Stimulated activated naive CD8-positive, alpha-beta T cell treated with anti-CD3 and anti-CD28 coated beads, Interleukin-15, amount 100 ng/mL, for 72 hours (primary cell): ENCODE measurements around the gene PAPSS2.

Experiments
- ATAC-seq: fragments of 150-1000 bp; cut with Tn5 transposase; 2 replicates; pipeline ENCODE4 v1.10.0; 2021; ENCODE audit warnings: mild to moderate bottlenecking, moderate library complexity
- DNase-seq, 2 donors: peaks; one replicate each; pipeline ENCODE4 v3.0.0; 2021 to 2022
- H3K27ac Mint-ChIP-seq, 2 donors: one replicate each; pipeline ENCODE4 v1.8.0; 2022; ENCODE audit warnings: mild to moderate bottlenecking in 2 of 2, mixed read lengths in 2 of 2, moderate library complexity in 2 of 2
- H3K27me3 Mint-ChIP-seq: one replicate; pipeline ENCODE4 v1.8.0; 2022; ENCODE audit warnings: mixed read lengths
- H3K4me1 Mint-ChIP-seq: one replicate; pipeline ENCODE4 v1.8.0; 2022; ENCODE audit warnings: mild to moderate bottlenecking, mixed read lengths
- H3K4me3 Mint-ChIP-seq, 2 donors: one replicate each; pipeline ENCODE4 v1.8.0; 2022; ENCODE audit warnings: mild to moderate bottlenecking in 2 of 2, mixed read lengths in 2 of 2, moderate library complexity in 1 of 2
- H3K9me3 Mint-ChIP-seq, 2 donors: one replicate each; pipeline ENCODE4 v1.8.0; 2022; ENCODE audit warnings: mixed read lengths in 2 of 2

The PAPSS2 gene

DNA sequence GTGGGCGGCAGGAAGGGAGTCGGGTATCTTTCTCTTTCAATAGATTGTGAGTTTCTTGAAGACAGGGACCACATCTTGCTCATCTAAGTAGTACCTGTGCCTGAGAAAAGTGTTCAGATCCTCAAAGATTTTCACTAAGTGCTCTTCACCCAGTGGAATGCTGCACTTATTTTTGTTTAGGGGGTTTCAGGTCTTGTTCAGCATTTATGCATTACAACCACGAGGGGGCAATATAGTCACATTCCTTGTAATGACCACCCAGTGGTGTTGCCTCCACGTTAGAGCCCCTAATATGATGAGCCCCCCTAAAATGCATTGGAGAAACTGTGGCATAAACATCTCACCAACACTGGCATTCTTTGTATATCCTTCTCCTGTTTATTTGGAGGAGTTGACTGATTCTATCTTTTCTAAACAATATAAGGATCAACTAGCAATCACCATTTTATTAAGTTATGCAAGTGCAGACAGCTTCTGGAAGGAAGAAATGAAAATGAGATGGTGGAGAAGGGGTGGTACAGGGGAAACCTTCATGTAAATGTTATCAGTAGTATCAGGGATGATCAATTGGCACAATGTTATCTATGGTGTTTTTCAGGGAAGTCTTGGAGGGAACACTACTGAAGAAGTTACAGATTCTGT is 3.1 kb upstream of the PAPSS2 start:
- peaks cover 57% of the 10 kb centered on the region for H3K27me3 Mint-ChIP-seq
- DNase-seq (peak in 1 of 2 donors; percentile 16), ATAC-seq (no peak)
- no peaks in the 10 kb centered on the region for H3K9me3 Mint-ChIP-seq
- H3K27ac Mint-ChIP-seq = no peak overlapping the region
- H3K4me1 Mint-ChIP-seq = peaks cover 19% of the 10 kb centered on the region
- no peak overlapping the region for H3K4me3 Mint-ChIP-seq

DNA sequence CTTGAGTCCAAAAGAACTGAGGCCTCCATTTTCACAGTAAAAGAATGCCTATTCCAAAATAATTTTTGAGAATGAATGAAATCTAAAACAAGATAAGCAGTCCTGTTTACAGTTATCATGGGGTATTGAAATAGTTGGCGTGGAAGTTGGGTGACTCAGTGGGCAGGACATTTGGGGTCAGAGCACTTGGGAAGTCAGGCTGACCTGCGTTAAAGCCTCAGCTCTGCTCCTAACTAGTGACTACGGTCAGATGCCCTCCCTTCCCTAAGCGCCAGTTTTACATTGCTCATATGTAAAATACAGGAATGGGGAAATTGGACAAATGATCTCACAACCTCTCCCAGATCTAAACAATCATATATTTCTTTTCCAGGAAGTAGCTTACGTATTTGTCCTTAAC is 2.3 kb upstream of the PAPSS2 start:
- no peak for ATAC-seq
- no peak overlapping the region for H3K27ac Mint-ChIP-seq
- DNase-seq = no peak
- H3K4me1 Mint-ChIP-seq = peaks cover 19% of the 10 kb centered on the region
- H3K27me3 Mint-ChIP-seq = peaks cover 60% of the 10 kb centered on the region
- H3K9me3 Mint-ChIP-seq = no peaks in the 10 kb centered on the region
- H3K4me3 Mint-ChIP-seq = no peak overlapping the region

DNA sequence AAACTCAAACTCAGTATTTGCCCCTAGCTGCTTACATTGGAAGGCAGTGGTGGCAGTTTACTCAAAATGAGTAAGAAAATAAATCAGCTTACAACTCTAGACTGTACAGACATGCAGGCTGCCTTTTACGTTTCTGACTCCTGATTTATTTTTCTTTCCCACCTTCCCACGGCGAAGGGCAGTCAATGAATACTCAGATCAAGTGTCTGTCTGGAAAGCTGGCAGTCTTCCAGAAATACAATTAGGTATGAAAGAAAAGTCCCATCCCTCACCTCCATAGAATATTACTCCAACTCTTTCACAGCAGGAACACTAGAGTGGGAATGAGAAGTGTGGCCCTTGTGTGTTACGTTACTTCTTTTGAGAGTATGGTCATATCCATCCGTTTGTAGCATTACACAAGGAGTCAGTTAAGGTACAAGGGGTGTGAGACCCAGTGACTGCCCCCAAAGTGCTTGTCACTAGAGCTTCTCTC is 1.3 kb upstream of the PAPSS2 start:
- Mint-ChIP-seq H3K27ac (no peak overlapping the region), H3K4me3 (no peak overlapping the region), H3K4me1 (peaks cover 19% of the 10 kb centered on the region), H3K27me3 (peaks cover 66% of the 10 kb centered on the region), H3K9me3 (no peaks in the 10 kb centered on the region)
- DNase-seq (no peak), ATAC-seq (no peak)

DNA sequence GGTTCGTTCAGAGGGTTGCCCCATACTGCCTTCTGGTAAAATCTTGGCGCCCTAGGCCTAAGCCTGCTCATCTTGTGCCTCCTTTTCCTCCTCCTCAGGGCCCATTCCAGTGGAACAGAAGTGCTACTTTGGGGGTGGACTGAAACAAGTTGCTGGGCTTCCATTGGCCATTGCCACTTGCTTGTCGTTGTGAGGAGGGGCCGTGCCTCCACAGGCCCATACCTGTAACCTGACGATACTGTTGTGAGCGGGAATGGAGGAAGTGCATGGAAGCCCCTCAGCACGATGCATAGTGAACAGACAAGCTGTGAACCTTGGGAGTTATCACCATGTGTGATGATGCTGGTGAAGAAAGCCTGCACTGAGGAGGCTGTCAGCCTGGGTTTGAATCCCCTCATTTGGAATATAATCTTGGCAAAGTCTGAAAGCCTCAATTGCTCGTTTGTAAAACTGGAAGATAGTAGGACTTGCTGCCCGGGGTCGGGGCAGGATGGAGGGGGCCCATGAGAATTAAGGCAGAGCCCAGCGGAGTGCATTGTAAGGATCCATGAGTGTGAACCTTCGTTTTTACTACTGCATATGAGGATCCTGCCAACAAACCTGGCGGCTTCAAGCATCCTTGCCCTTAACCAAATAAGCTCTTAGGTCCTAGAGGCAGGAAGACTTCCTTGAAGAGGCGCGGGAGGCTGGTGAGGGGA is 671 bp upstream of the PAPSS2 start:
- Mint-ChIP-seq H3K27me3 (peaks cover 71% of the 10 kb centered on the region), H3K9me3 (no peaks in the 10 kb centered on the region), H3K27ac (peak overlapping the region; percentile 33 to 63), H3K4me3 (peak overlapping the region; percentile 73 to 76), H3K4me1 (peaks cover 19% of the 10 kb centered on the region)
- ATAC-seq (no peak), DNase-seq (no peak)

DNA sequence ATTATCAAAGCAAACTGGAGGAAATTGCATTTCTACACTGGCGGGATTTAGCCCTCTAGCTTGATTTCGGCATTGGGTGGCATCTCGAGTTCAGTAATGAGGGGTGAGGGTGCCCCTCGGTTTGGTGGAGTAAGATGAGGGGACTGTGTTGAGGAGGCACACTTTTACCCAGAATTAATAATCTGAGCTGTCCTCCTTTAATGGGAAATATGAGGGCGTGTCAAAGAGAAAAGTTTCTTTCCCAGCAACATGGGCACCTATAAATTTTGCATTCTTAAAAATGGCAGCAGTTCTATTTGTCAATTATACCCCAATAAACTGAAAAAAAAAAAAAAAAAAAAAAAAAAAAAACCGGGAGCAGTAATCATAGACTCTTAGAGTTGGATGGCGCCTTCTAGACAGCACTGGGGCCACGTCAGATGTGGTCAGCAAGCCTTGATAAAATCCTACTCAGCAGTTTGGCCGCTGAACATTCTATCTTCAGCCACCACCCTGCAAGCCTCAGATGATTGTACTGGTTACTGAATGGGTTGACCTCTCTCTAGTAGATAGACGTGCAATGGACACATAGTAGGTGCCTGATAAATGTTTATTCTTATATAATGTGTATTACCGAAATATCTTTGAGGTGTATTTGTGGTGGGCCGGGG is 931 bp downstream of the PAPSS2 start:
- DNase-seq = no peak

DNA sequence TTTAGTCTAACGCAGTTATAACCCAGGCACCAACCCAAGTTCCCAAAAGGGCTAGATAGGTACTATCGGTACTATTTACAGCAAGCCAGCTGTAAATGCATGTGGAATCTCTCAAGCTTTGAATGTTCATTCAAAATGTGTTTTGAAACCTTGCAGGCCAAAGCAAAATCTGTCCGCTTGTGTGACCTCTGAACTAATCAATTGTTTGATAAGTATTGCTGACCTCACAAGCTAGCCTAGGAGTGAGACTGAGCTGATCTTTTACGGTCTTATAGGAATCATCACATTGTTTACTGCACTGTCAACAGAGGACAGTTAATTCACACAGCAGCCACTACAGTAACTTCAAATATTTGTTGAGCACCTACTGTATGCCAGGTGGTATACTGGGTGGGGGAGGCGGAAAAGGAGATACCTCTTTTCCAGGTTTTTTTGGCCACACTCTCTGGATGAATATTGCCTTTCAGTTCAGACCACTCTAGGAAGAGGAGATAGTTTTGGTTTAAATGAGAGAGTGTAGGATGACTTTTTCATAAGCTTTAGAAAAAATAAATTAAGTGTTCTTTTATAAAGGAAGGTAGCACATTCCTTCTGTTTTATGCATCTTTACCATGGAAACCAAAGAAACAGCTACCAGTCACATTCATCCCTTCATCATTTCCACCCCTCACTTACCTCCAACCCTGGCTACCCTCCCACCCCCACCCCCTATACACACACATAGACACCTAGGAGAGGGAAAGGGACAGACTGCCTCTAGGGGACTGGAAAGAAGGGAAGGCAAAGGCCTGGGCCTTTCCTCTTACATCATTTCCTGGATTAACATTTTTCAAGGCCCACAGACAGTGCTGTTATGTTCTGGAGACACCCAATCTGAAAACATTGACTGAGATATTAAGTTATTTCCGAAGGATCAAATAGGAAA is 2.4 kb downstream of the PAPSS2 start:
- H3K9me3 Mint-ChIP-seq = no peaks in the 10 kb centered on the region
- H3K4me1 Mint-ChIP-seq = peaks cover 13% of the 10 kb centered on the region
- ATAC-seq (no peak), DNase-seq (no peak)
- H3K4me3 Mint-ChIP-seq = no peak overlapping the region
- peaks cover 70% of the 10 kb centered on the region for H3K27me3 Mint-ChIP-seq
- peak overlapping the region in 1 of 2 donors; percentile 74 for H3K27ac Mint-ChIP-seq

More for the DNA sequence above, 931 bp downstream of the PAPSS2 start:
- Mint-ChIP-seq H3K4me1 (peaks cover 19% of the 10 kb centered on the region), H3K27me3 (peaks cover 81% of the 10 kb centered on the region), H3K4me3 (peak overlapping the region; percentile 80 to 87), H3K9me3 (no peaks in the 10 kb centered on the region), H3K27ac (no peak overlapping the region)
- no peak for ATAC-seq

DNA sequence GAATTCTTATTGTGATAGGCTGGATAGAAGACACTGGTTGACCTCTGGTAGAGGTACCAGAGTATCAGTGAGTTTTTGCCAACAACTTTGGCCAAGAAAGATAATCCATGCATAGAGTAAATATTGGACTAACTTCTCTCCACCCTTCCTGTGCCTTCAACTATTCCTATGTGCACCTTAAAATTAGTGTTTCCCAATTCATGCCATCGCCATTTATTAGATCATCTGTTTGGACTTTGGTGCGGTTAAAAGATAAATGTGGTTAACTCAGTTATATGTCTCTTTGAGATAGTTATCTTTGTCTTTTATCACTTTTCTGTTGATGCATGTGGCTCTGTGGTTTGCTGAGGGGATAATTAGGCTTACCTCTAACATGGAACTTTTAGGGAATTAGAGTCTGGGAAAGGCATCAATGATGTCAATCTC is 4.6 kb downstream of the PAPSS2 start:
- DNase-seq = no peak
- Mint-ChIP-seq H3K9me3 (no peaks in the 10 kb centered on the region), H3K4me1 (peaks cover 8% of the 10 kb centered on the region), H3K27me3 (peaks cover 62% of the 10 kb centered on the region), H3K27ac (no peak overlapping the region), H3K4me3 (no peak overlapping the region)
- ATAC-seq = no peak

DNA sequence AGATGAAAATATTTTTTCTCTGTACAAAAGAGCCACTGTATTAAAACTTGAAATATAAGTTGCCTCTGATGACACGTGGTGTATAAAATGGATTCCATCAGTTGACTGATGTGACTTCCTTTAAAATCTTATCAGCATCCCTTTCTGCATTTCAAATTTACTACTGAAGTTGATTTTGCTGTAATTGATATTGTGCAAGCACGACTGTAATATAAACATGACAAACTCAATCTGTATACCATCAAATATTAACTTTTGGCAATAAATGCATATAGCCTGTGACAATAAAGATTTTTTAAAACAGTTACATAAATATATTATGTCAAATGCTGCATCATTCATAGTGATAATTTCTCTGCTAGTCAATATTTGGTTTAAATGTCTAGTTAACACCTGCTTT is 7.8 kb downstream of the PAPSS2 start:
- peaks cover 37% of the 10 kb centered on the region for H3K27me3 Mint-ChIP-seq

DNA sequence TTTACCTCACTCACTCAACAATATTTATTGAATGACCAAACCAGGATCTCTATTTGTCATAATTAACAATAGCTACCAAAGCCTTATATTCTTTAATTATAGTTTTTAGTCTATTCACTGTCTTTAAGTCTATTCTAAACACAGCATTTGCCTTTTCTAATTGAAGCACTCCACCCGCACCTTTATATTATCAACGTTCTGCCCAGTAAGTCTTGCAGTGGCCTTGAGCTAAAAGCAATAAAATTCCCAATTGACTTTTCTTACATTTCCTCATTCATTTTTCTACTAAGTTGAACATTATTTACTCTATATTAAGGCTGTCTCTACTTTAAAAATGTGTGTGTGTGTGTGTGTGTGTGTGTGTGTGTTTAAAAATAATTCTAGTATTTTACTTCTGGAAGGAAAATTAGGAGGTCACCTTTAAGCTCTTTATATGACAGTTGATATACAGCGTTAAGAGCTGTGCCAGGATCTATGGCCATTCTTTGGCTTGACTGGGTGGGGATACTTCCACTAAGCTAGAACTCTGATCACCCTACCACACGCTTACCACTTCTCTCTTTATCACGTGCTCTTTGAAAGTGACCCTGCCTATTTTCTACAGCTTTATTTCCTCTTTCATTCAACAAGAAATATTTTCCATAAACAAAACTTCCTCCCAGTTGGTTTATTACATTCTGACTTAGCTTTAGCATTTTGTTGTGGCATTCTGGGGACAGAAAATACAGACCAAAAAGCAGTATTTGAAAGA is 8.8 kb downstream of the PAPSS2 start:
- peaks cover 7% of the 10 kb centered on the region for H3K4me1 Mint-ChIP-seq
- no peak overlapping the region for H3K4me3 Mint-ChIP-seq
- H3K9me3 Mint-ChIP-seq = no peaks in the 10 kb centered on the region
- no peak for ATAC-seq
- DNase-seq = no peak
- no peak overlapping the region for H3K27ac Mint-ChIP-seq
- H3K27me3 Mint-ChIP-seq = peaks cover 32% of the 10 kb centered on the region

More for the DNA sequence above, 7.8 kb downstream of the PAPSS2 start:
- no peak for ATAC-seq
- DNase-seq = no peak
- Mint-ChIP-seq H3K4me3 (no peak overlapping the region), H3K4me1 (peaks cover 7% of the 10 kb centered on the region), H3K27ac (no peak overlapping the region), H3K9me3 (no peaks in the 10 kb centered on the region)

DNA sequence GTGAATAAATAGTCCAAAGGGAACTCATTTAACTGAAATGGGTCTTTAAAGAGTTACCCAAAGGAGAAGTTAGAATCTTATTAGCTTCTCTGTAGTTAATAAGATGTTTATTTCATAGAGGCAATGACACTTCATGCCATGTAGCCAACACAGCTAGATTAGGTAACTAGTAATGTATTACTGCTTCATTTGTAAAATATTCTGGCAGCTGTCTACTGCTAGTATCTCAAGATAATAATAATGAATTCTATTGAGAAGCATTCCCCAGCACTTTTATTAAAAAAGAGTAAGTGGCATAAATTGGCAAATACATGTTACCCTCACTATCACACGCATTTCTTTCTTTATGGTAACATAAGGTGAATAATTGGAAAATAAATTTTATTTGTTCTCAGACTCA is 10.1 kb downstream of the PAPSS2 start:
- H3K4me1 Mint-ChIP-seq = peaks cover 7% of the 10 kb centered on the region
- DNase-seq (no peak), ATAC-seq (no peak)
- H3K27me3 Mint-ChIP-seq = peaks cover 20% of the 10 kb centered on the region
- H3K4me3 Mint-ChIP-seq = no peak overlapping the region
- H3K27ac Mint-ChIP-seq = no peak overlapping the region
- H3K9me3 Mint-ChIP-seq = no peaks in the 10 kb centered on the region

DNA sequence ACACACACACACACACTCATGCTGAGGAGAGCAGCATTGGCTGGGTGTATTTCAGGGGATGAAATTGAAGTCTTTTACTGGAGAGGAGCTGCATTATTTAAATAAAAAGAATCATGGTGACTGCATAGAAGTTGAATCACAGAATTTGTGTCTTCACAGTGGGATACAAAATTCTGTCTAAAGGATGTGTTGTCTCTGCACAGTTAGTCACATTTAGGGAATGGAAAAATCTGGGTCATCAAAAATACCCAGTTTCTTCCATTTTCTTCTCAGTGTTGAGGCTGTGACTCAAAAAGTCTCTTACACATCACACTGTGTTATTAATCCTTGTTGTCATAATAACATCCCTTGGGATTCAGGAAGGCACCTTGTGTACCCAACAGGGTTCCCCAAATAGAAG is 10.9 kb downstream of the PAPSS2 start:
- ATAC-seq (peak; percentile 35), DNase-seq (no peak)
- Mint-ChIP-seq H3K4me1 (peaks cover 7% of the 10 kb centered on the region), H3K4me3 (no peak overlapping the region), H3K9me3 (no peaks in the 10 kb centered on the region), H3K27me3 (peaks cover 13% of the 10 kb centered on the region), H3K27ac (no peak overlapping the region)

DNA sequence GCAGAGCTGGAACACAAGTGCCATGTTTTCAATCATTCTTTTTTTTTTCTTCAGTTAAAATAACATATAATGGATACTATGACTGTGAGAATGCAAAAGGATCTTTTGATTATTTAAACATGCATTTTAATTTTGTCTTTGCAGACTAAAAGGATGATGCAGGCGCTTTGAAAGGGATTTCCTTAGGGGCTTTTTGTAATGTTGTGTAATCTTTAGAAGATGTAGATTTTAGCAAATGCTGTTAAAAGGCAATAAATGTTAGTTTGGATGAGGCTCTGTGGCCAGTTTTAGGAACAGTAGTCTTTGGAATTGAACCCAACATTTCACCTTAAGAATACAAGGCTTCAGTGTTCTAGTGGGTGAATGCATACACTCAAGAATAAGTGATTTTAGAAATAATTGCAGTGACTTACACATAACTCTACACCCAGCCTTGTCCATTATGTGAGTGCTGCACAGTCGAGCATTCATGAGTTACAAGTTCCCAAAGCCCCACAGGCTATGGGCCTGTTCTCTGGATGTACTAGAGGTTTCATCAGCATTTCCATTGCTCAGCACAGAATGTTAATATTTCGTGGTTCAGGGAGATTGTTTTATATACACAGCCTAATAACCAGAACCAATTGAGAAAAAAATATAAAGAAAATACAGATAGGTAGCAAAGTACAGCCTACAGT is 11.6 kb downstream of the PAPSS2 start:
- Mint-ChIP-seq H3K4me3 (no peak overlapping the region), H3K4me1 (peaks cover 7% of the 10 kb centered on the region), H3K9me3 (no peaks in the 10 kb centered on the region), H3K27me3 (peaks cover 13% of the 10 kb centered on the region), H3K27ac (no peak overlapping the region)
- ATAC-seq (no peak), DNase-seq (no peak)

DNA sequence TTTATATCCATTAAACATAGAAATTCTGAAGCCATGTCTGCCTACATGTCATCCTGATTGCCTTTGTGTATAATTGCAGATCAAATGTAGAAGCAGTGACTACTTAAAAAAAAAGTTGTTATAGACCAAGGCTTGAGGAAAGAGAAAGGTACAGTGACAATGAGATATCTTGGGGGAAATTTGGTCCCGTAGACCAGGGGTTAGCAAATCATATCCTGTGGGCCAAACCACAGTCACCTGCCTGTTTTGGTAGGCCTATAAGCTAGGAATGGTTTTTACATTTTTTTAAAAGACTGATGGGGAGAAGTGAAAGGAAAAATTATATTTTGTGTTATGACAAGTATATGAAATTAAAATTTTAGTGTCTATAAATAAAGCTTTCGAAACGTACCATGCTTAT is 12.9 kb downstream of the PAPSS2 start:
- ATAC-seq (no peak), DNase-seq (no peak)
- H3K4me1 Mint-ChIP-seq = peaks cover 7% of the 10 kb centered on the region
- H3K27me3 Mint-ChIP-seq = peaks cover 13% of the 10 kb centered on the region
- H3K4me3 Mint-ChIP-seq = no peak overlapping the region
- no peaks in the 10 kb centered on the region for H3K9me3 Mint-ChIP-seq
- peak overlapping the region in 1 of 2 donors; percentile 28 for H3K27ac Mint-ChIP-seq

DNA sequence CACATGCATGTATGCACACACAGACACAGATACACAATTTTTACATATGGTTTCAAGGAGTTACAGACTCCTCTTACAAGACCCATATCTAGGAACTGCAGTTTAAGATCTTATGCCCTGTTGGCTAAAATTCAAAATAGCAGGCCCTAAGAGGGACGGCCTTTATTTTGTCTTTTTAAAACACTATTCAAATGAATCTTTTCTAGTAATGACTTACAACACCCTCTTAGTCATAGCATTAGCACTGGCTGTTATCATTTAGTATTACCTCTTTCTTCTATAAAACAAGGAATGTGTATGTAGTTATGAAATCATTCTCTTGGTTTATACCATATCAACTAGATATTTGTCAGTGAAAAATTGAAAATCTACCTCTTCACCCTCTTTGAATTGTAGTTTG is 15.3 kb downstream of the PAPSS2 start:
- H3K4me1 Mint-ChIP-seq = peaks cover 7% of the 10 kb centered on the region
- peaks cover 8% of the 10 kb centered on the region for H3K27me3 Mint-ChIP-seq
- no peak overlapping the region for H3K27ac Mint-ChIP-seq
- no peak for DNase-seq
- no peak for ATAC-seq
- no peak overlapping the region for H3K4me3 Mint-ChIP-seq
- H3K9me3 Mint-ChIP-seq = no peaks in the 10 kb centered on the region
